ENCODE results near the gene CIART.
"Not testable (repeated sequence)": the region's sequence is repeated elsewhere in the genome, so short reads cannot be mapped to it uniquely, and the experiment has no call there.

CIART gene

GRCh38 chr1:150281758-150282557 is at the start of gene CIART:
Gene CIART, plus strand, starts transcription at chr1:150282554. Its CDS starts 714 bp downstream, at chr1:150283268.
- Histone ChIP-seq H3K27ac (peak within 1 kb of the TSS; percentile 94 to 98), H3K4me3 (peak within 1 kb of the TSS; percentile 81)
- peak; percentile 98 for DNase-seq (ENCODE audit: low spot score)
- no peak for TF ChIP-seq CTCF (IDR thresholded peaks at IDR 0.05)

GRCh38 chr1:150232921-150233320 is 49.4 kb upstream of the CIART start:
- not testable (repeated sequence) for H3K4me3 ChIP-seq; H3K27ac ChIP-seq; DNase-seq (ENCODE audit: low spot score)

GRCh38 chr1:150233359-150234308 is 48.7 kb upstream of the CIART start:
- no peak for TF ChIP-seq CTCF (IDR thresholded peaks at IDR 0.05)
- Histone ChIP-seq H3K4me3 (peak overlapping the region; percentile 81), H3K27ac (peak overlapping the region; percentile 97 to 98)
- no peak for DNase-seq (ENCODE audit: low spot score)

- TF ChIP-seq CTCF (IDR thresholded peaks at IDR 0.05), result no peak
- peak overlapping the region; percentile 81 for H3K4me3 ChIP-seq
- DNase-seq (ENCODE audit: low spot score), result no peak
- H3K27ac ChIP-seq, result peak overlapping the region; percentile 97 to 98
Measured at GRCh38 chr1:150234309-150234565, 48.1 kb upstream of the CIART start.

GRCh38 chr1:150234566-150235293 is 47.6 kb upstream of the CIART start:
- Histone ChIP-seq H3K4me3 (peak overlapping the region; percentile 81), H3K27ac (peak overlapping the region; percentile 97 to 98)
- peak; percentile 93 for DNase-seq (ENCODE audit: low spot score)
- no peak for TF ChIP-seq CTCF (IDR thresholded peaks at IDR 0.05)

- peak overlapping the region; percentile 97 to 98 for H3K27ac ChIP-seq
- no peak for DNase-seq (ENCODE audit: low spot score)
- TF ChIP-seq CTCF (IDR thresholded peaks at IDR 0.05), result no peak
- H3K4me3 ChIP-seq, result peak overlapping the region; percentile 81
Measured at GRCh38 chr1:150235294-150235851, 47.0 kb upstream of the CIART start.

Measured in coronary artery (tissue), 2 donors.